ENCODE data around the gene COL27A1.

The COL27A1 gene

GRCh38 chr9:114231719-114232449 lies 76.5 kb downstream of the COL27A1 start:
- H3K4me3 ChIP-seq (ENCODE audit: low read depth, low read length), result no peak overlapping the region
- TF ChIP-seq, protein P1, sequence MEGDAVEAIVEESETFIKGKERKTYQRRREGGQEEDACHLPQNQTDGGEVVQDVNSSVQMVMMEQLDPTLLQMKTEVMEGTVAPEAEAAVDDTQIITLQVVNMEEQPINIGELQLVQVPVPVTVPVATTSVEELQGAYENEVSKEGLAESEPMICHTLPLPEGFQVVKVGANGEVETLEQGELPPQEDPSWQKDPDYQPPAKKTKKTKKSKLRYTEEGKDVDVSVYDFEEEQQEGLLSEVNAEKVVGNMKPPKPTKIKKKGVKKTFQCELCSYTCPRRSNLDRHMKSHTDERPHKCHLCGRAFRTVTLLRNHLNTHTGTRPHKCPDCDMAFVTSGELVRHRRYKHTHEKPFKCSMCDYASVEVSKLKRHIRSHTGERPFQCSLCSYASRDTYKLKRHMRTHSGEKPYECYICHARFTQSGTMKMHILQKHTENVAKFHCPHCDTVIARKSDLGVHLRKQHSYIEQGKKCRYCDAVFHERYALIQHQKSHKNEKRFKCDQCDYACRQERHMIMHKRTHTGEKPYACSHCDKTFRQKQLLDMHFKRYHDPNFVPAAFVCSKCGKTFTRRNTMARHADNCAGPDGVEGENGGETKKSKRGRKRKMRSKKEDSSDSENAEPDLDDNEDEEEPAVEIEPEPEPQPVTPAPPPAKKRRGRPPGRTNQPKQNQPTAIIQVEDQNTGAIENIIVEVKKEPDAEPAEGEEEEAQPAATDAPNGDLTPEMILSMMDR (IDR thresholded peaks at IDR 0.05; ENCODE audit: borderline replicate concordance, insufficient read depth, low read depth, low read length), result no peak

- TF ChIP-seq, protein P1 (IDR thresholded peaks at IDR 0.05; ENCODE audit: borderline replicate concordance, insufficient read depth, low read depth, low read length), result no peak
- no peak overlapping the region for H3K4me3 ChIP-seq (ENCODE audit: low read depth, low read length)
Observed at GRCh38 chr9:114233491-114234185, 78.3 kb downstream of the COL27A1 start.

DNA sequence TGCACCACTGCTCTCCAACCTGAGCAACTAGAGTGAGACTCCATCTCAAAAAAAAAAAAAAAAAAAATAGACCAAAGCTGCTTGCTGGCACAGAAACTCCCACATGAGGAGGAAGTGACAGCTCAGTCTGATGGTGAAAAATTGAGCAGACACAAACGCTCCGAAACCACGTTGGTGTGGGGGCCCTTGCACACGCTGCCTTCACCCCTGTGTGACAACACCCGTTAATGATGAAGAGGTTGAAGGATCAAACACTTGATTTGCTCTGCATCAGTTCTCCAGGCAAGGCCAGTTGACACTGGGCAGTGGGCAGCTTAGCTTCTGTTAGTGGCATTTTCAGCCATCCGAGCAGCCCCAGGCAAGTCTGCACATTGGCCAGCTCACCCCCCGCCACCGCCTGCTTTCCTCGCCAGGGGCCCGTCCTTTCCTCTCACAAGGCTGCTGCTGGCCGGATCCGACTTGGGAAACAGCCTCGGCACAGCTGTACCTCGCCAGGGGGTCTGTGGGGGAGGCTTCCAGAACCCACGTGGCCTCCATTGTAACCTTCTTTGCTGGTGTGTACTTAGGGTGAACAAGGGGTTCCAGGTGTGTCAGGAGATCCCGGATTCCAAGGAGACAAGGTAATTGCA lies 79.8 kb downstream of the COL27A1 start:
- no peak overlapping the region for H3K4me3 ChIP-seq (ENCODE audit: low read depth, low read length)
- TF ChIP-seq, protein P1 (IDR thresholded peaks at IDR 0.05; ENCODE audit: borderline replicate concordance, insufficient read depth, low read depth, low read length), result no peak

GRCh38 chr9:114236391-114237138 lies 81.2 kb downstream of the COL27A1 start:
- TF ChIP-seq, protein P1 (IDR thresholded peaks at IDR 0.05; ENCODE audit: borderline replicate concordance, insufficient read depth, low read depth, low read length), result no peak
- H3K4me3 ChIP-seq (ENCODE audit: low read depth, low read length), result no peak overlapping the region

- TF ChIP-seq, protein P1 (IDR thresholded peaks at IDR 0.05; ENCODE audit: borderline replicate concordance, insufficient read depth, low read depth, low read length), result no peak
- no peak overlapping the region for H3K4me3 ChIP-seq (ENCODE audit: low read depth, low read length)
Observed at GRCh38 chr9:114237247-114237646, 81.9 kb downstream of the COL27A1 start.

DNA sequence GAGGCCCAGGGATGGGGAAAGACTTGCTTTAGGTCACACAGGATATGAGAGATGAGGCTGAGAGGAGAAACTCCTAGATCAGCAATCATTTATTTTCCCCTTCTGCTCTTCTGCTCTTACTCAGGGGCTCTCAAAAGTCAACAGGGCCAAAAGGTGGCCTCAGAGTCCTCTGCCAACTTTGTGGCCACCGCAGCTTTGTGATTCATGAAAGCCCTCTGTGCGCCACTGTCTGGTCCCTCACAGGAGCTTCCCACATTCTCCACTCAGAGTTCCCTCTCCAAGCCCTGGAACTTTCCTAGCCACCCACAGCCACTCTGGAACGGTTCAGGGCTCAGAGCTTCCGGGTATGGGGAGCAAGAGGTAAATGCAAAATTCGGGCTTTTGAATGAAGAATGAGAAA lies 82.4 kb downstream of the COL27A1 start:
- H3K4me3 ChIP-seq (ENCODE audit: low read depth, low read length), result no peak overlapping the region
- TF ChIP-seq, protein P1 (IDR thresholded peaks at IDR 0.05; ENCODE audit: borderline replicate concordance, insufficient read depth, low read depth, low read length), result no peak

Data from GM12875 (cell line).